Activated CD4-positive, alpha-beta T cell treated with anti-CD3 and anti-CD28 coated beads, Interleukin-2, amount 50 U/mL, for 16 hours (primary cell): ENCODE results near the gene UCP3.

Experiments
- DNase-seq: peaks from one replicate; pipeline ENCODE4 v3.0.0-alpha.2; 2020

Gene UCP3

GRCh38 chr11:74017631-74018030 is 8.7 kb upstream of the UCP3 start:
- DNase-seq = no peak

DNA sequence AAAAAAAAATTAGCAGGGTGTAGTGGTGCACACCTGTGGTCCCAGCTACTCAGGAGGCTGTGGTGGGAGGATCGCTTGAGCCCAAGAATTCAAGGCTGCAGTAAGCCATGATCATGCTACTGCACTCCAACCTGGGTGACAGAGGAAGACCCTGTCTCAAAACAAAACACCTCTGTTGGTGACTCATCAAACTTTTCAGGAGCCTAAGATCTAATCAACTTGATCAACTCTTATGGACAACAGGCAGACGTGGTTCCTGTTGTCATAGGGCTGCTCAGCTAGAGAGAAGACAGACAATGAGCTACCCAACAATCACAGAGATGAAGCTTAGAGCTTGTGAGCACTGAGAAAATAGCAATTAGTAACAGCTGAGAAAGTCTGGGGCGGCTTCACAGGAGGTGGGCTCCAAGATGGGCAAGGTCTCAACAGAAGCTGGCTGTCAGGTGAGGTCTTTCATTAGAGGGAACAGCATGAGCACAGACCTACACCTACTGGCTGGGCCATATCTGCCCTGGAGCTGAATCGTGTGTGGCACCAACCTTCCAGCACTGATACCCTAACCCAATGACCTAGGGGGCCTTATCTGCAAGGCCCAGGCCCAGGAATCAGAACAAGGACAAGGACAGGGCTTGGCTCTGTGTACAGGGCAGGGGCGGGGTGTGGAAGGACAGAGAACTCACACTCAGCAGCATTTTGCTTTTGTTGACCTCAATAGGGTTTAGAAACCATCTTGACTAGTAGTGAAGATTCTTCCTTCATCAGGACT is 7.2 kb upstream of the UCP3 start:
- no peak for DNase-seq

DNA sequence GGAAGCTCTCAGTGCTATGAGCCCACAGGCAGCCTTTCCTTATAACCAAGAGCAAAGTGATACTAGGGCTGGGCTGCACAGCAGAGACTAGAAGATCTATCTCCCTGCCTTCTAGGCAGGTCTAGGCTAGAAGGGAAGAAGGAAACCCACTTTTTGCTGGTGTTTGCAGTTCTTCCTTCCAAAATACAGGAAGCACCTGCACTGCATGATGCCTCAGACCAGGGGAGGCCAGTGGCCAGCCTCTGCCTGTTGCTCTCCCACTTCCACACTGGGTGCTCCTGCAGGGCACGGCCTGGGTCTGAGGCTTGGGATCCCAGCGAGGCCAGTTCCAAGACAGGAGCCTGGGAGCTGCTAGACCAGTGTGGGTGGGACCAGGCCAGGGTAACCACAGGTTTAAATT is 6.0 kb upstream of the UCP3 start:
- DNase-seq = no peak

DNA sequence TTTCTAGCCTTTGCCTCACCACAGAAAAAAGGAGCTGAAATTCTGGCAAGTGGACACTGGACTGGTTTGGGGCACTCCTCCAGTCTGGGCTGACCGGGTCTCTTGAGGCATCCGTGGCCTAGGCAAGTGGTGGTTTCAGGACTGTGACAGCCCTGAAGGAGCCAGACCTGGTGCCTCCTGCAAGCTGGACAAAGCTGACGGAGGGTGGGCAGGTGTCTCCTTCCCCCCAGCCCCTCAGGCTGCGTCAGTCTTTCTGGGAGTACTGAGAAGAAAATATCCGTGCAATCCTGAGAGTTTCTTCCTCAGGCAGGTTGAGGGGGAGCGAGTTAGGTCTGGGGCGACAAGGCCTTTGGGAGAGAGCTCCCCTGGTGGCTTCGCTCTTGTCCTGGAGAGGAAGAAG is 4.3 kb upstream of the UCP3 start:
- no peak for DNase-seq

DNA sequence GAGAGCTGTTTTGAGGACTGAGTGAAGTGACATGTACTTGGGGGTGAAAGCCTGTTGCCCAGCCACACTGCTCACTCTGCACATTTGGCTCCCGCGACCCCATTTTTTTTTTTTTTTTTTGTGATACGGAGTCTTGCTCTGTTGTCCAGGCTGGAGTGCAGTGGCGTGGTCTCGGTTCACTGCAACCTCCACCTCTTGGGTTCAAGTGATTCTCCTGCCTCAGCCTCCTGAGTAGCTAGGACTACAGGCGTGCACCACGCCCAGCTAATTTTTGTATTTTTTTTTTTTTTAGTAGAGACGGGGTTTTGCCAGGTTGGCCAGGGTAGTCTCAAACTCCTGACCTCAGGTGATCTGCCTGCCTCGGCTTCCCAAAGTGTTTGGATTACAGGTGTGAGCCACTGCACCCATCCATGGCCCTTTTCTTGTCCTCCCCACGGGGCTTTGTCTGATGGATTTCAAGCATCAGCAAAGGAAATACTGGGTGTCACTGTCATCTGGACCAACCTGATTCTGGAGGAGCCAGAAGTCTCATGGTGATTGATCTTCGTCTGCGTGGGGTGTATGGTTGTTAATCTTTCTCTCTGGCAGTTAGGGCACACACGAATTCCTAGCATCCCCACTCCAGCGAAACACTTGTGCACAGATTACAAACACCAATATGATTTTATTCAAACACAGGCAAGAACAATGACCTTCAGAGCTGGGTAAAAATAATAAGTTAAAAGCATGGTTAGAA is 3.4 kb upstream of the UCP3 start:
- DNase-seq = no peak

- DNase-seq = peak; percentile 88
Measured at GRCh38 chr11:74011360-74012073, 2.6 kb upstream of the UCP3 start.

DNA sequence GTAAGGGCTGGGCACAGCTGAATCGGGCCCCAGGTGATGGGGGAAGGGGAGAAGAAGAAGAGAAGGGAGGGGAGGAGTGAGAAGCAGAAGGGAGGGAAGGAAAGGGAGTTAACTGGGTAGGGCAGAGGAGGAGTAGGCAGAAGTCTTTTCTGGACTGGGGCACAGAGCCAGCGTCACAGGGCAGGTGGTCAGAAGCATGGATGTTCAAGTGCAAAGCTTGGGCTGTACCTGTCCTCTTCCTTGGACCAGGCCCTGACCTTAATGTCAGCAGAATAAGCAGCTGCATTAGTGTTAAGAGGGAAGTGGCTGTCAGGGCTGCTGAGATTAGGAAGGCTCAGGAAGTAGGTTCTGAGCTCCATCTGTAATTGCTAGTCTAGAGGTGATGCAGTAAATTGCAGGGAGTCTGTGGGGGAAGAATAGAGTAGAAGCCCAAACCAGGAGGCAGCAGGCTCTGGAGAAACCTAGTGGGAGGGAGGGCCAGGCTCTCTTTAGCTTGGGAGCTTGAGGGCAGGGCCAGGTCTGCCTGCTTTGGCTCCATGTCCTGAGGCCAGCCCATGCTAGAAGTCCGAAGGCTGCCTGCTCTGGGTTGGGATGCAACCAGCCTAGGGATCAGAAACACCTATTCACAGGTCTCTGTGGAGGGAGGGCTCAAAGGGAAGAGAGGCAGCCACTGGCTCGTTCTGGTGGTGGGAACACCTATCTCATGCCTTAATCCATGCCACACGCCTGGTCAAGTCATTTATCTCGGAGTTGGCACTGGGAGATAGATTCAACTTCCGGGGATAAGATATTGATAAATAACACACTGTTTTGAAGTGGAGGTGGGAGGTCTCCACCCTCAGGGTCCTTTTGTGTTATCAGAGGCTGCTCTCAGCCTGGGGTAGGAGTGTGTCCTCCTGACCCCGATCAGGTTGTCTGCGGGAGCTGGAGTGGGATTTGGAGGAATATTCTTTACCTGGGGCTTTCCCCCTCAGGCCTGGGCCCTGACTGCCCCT is 1.7 kb upstream of the UCP3 start:
- DNase-seq = no peak

- no peak for DNase-seq
Measured at GRCh38 chr11:74009675-74010305, 905 bp upstream of the UCP3 start.

DNA sequence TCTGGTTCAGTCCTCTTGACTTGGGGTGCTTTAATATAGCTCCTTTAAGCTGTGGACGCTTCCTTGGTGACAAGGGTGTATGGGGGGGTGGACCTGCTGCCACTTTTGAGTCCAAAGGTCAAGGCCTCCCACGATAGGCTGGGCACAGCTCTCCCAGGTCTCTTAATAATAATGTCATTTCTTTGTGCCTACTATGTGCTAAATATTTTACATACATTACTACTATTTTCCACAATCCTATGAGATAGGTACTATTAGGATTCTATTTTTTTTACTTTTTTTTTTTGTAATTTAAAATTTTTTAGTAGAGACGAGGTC is 304 bp upstream of the UCP3 start:
- no peak for DNase-seq

DNA sequence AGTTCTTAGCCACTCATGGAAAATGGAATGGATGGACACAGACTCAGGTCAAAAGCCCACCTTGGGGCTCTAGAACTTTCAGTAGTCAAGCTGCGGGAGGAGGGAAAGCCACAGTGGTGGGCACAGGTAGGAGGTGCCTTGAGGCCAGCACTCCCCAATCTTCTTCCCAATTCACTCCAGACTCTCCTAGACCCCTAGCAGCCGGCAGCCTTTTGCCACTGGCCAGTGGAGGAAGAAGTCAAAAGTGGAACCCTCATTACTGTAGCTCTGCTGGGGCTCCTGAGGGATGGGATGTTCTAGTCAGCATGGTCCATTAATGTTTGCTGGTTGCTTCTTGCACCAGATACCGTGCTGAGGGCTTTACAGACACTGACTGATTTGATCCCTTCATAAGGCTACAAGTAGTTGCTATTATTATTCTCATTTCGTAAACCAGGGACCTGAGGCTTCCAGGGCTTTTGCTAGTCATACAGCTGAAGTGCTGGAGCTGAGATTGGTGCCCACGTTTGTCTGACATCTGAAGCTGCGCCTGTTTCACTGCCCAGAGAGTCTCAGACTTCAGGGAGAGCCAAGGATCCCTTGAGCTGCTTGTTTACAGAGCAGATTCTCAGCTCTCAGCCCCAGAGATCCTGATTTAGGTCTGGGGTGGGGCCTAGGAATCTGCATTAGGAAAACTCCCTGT is 1.1 kb downstream of the UCP3 start:
- no peak for DNase-seq

DNA sequence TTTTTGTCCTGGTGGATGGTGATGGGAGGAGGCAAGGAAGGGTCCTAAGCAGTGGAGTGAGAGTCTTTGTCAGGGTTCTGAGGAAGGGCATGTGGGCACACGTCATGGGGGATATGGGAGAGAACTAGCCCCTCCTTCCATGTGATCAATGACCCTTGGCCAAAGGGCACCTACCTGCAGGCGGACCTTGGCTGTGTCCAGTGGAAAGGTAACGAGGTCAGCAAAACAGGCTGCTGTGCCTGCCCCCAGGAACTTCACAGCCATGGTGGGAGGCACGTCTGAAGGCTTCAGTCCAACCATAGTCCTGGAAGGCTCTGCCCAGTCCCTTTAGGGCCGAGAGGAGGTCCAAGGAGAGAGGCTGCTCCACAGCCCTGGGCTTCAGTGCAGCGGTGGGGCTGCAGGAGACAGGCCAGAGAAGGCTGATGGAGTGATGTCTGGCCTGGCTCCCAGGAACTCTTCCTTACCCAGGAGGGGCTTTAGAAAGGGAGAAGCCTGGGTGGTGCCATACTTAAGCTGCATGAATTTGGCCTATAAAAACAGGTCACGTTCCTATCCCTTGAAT is 2.1 kb downstream of the UCP3 start:
- no peak for DNase-seq

DNA sequence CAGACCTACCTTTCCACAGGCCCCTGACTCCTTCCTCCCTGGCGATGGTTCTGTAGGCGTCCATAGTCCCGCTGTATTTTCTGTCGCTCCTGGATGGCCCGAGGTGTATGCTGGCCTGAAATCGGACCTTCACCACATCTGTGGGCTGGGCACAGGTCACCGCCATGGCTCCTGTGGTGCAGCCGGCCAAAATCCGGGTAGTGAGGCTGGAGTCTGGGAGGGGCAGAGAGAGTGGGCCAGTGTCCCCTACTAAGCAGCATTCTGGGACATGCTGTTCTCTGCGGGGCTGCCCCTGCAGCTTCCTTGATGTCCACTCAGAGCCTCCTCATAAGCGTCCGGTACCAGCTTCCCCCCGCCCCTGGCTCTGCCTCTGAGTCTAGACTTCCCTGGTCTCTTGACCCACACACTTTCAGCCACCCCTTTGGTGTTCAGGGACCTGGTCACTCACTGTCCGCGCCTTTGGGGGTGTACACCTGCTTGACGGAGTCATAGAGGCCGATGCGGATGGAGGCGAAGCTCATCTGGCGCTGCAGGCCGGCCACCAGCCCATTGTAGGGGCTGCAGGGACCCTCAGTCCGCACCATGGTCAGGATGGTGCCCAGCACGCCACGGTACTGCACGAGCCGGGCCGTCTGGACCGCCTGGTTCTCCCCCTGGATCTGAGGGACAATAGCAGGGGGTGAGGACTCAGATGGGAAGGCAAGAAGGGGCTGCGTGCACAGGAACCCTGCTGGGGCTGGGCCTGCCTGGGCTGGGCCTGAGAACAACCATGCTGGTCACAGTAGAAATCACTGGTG is 3.0 kb downstream of the UCP3 start:
- DNase-seq = no peak

GRCh38 chr11:74004759-74005615 is 3.9 kb downstream of the UCP3 start:
- peak; percentile 89 for DNase-seq

GRCh38 chr11:74004046-74004695 is 4.7 kb downstream of the UCP3 start:
- DNase-seq = no peak

DNA sequence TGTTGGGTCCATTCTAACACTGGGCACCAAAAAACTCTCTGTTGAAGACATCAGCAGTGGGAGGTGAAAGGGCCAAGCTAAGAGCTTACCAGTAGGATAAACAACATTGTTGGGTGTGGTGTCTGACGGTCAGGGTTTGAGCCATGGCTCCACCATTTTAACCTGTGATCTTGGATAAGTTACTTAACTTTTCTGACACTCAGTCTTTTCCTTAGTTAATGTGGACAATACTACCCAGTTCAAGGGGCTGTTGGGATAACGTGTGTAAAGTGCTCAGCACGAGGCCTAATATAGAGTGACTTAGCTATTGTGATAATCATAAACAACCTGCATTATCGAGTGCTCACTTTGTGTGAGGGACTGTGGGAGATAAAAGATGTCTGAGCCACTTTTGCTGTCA is 6.1 kb downstream of the UCP3 start:
- no peak for DNase-seq

- DNase-seq = no peak
Measured at GRCh38 chr11:74001822-74002286, 7.0 kb downstream of the UCP3 start.

DNA sequence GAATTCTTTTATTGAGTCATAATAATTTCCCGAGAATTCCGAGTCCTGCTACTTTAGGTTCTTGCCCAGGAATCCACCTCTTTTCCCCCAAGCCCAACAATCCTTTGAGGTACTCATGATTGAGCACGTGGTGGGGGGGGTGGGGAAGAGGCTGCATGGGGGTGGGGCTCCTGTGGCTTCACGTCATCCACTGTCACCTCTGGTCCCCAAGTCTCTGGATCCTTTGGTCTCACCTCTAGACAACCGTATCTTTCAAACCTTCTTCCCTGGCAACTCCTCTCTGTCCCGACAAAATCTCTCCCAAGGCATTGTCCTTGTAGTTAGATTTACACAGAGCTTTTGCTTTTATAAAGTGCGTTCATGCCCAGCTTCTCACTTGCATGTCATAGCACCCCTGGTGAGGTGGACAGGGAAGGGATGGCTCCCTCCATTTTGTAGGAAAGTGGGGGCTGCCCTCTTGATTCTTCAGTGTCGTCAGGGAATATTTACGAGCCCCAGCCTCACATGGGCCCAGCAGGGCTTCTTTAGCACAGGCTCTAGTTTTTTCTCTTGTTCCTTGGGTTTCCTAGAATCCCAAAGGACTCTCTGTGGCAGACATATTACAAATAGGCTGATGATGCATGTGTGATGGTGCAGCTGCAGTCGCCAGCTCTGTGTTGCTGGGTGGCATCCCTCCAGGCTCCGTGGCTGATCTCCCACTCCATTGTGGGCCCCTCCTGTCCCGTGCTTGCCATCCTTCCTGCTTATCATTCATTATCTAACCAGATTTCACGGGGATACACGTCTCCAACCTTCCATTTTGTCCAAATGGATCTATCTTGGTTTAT is 8.4 kb downstream of the UCP3 start:
- peak; percentile 49 for DNase-seq
